HCT116 (cell line): ENCODE measurements around the gene MGRN1. TPM values are rescaled to one million over a fixed set of nuclear protein-coding genes. Genes with fewer than 3 reads are reported as not detected.

Source experiments
- ATAC-seq: fragments of 200-7000 bp; cut with Tn5 transposase; 2 replicates; pipeline ENCODE4 v1.9.1; 2020; ENCODE audit warnings: mild to moderate bottlenecking, moderate library complexity
- BruUV-seq: library from RNA; stranded (reverse); fragments of 400-500 nt; replicated peaks from 2 replicates; lab custom pipeline; 2021; lab: Mats Ljungman, UMichigan
- CTCF ChIA-PET: fragments of 300-600 bp; sonication (Branson Sonifier 250); formaldehyde crosslinking; loops from one replicate; lab custom pipeline; 2021; ENCODE audit warnings: antibody characterized with exemption; lab: Charles Lee
- POLR2A ChIA-PET: fragments of 300-600, 350-600 bp; sonication (Branson Sonifier 250); formaldehyde crosslinking; loops from one replicate; lab custom pipeline; 2021; ENCODE audit warnings: antibody characterized with exemption; lab: Charles Lee
- RAD21 ChIA-PET, 2 experiments: fragments of 300-600 bp; sonication (Branson Sonifier 250); formaldehyde crosslinking; loops; one replicate each; lab custom pipeline; 2023; ENCODE audit warnings: low total read pairs in 2 of 2; ENCODE audit not compliant: uncharacterized antibody in 2 of 2, unreplicated experiment in 2 of 2, low non-redundant PET in 1 of 2; lab: Charles Lee
- DNase-seq: peaks from one replicate; pipeline ENCODE4 v3.0.0-alpha.2; 2010; ENCODE audit warnings: low read depth, low spot score
- H2AFZ ChIP-seq: fragments of 200-600 bp; shearing (Covaris generic), sonication (generic); 2 replicates; pipeline ENCODE4 v1.6.1; 2017; ENCODE audit warnings: low read depth, mixed run types, mixed read lengths, antibody characterized with exemption, low read length; ENCODE audit not compliant: poor library complexity, severe bottlenecking
- H3K27ac ChIP-seq: 2 replicates; pipeline ENCODE4 v1.5.1; 2012; ENCODE audit warnings: low read depth, low read length
- H3K27me3 ChIP-seq: fragments of 200-600 bp; sonication (generic); 2 replicates; pipeline ENCODE4 v1.6.1; 2016; ENCODE audit warnings: mixed run types, low read length, mixed read lengths; ENCODE audit not compliant: insufficient read depth
- H3K36me3 ChIP-seq, 2 experiments: fragments of 200-500 bp in 1 of 2; fragments of 200-600 bp in 1 of 2; sonication (Bioruptor generic) in 1 of 2; sonication (generic) in 1 of 2; 2 replicates each; pipeline versions ENCODE4 v1.5.1 to v1.6.1; 2014 to 2016; ENCODE audit warnings: low read length in 2 of 2, inconsistent platforms in 1 of 2, mixed read lengths in 1 of 2, mixed run types in 1 of 2; ENCODE audit not compliant: insufficient read depth in 2 of 2, control insufficient read depth in 1 of 2
- H3K4me1 ChIP-seq, 2 experiments: fragments of 200-600 bp in 1 of 2; sonication (generic) in 1 of 2; 2 replicates each; pipeline versions ENCODE4 v1.5.1 to v1.6.1; 2012 to 2017; ENCODE audit warnings: low read length in 2 of 2, inconsistent platforms in 1 of 2, mild to moderate bottlenecking in 1 of 2, mixed read lengths in 1 of 2, mixed run types in 1 of 2, moderate library complexity in 1 of 2; ENCODE audit not compliant: insufficient read depth in 2 of 2, control insufficient read depth in 1 of 2
- H3K4me2 ChIP-seq: fragments of 200-600 bp; sonication (generic); 2 replicates; pipeline ENCODE4 v1.6.1; 2017; ENCODE audit warnings: mixed run types, low read length, mixed read lengths
- H3K4me3 ChIP-seq, 2 experiments: fragments of 200-600 bp in 1 of 2; sonication (generic) in 1 of 2; replicated peaks in 1 of 2; 2 replicates each; pipeline ENCODE4 v1.5.1; 2011 to 2016; ENCODE audit warnings: low read length in 2 of 2, control low read depth in 1 of 2, low read depth in 1 of 2, mild to moderate bottlenecking in 1 of 2, mixed read lengths in 1 of 2, mixed run types in 1 of 2
- H3K79me2 ChIP-seq: fragments of 200-600 bp; sonication (generic); 2 replicates; pipeline ENCODE4 v1.6.1; 2017; ENCODE audit warnings: mild to moderate bottlenecking, mixed run types, low read length, moderate library complexity, mixed read lengths; ENCODE audit not compliant: insufficient read depth
- H3K9ac ChIP-seq: fragments of 200-600 bp; sonication (generic); 2 replicates; pipeline ENCODE4 v1.6.1; 2016; ENCODE audit warnings: low read length, mixed read lengths
- H3K9me2 ChIP-seq: fragments of 200-600 bp; sonication (generic), shearing (Covaris generic); 2 replicates; pipeline ENCODE4 v1.6.1; 2017; ENCODE audit warnings: mixed run types, mild to moderate bottlenecking, moderate library complexity; ENCODE audit not compliant: insufficient read depth
- H3K9me3 ChIP-seq, 2 experiments: fragments of 200-500 bp in 1 of 2; fragments of 200-600 bp in 1 of 2; sonication (Bioruptor generic) in 1 of 2; sonication (generic) in 1 of 2; 2 replicates each; pipeline ENCODE4 v1.6.1; 2014 to 2017; ENCODE audit warnings: low read length in 2 of 2, mixed read lengths in 2 of 2, inconsistent platforms in 1 of 2, low read depth in 1 of 2, mild to moderate bottlenecking in 1 of 2, mixed run types in 1 of 2, moderate library complexity in 1 of 2; ENCODE audit not compliant: control insufficient read depth in 1 of 2, insufficient read depth in 1 of 2
- H4K20me1 ChIP-seq: fragments of 200-600 bp; sonication (generic), shearing (Covaris generic); 2 replicates; pipeline ENCODE4 v1.6.1; 2017; ENCODE audit warnings: mixed run types, mild to moderate bottlenecking, moderate library complexity; ENCODE audit not compliant: insufficient read depth
- CBX3 ChIP-seq: IDR thresholded peaks from 2 replicates; pipeline ENCODE4 v1.6.1; 2012; ENCODE audit warnings: low read depth
- CEBPB ChIP-seq: IDR thresholded peaks from 2 replicates; pipeline ENCODE4 v1.6.1; 2012; ENCODE audit warnings: low read depth
- EGR1 ChIP-seq: IDR thresholded peaks from 2 replicates; pipeline ENCODE4 v1.6.1; 2012; ENCODE audit warnings: low read depth
- ELF1 ChIP-seq: IDR thresholded peaks from 2 replicates; pipeline ENCODE4 v1.6.1; 2012; ENCODE audit warnings: low read depth, borderline replicate concordance
- POLR2AphosphoS5 ChIP-seq: IDR thresholded peaks from 2 replicates; pipeline ENCODE4 v1.6.1; 2011; ENCODE audit warnings: mild to moderate bottlenecking, low read depth, low read length, moderate library complexity
- SIN3A ChIP-seq: IDR thresholded peaks from 2 replicates; pipeline ENCODE4 v1.6.1; 2012; ENCODE audit warnings: low read depth
- SP1 ChIP-seq: IDR thresholded peaks from 2 replicates; pipeline ENCODE4 v1.6.1; 2012; ENCODE audit warnings: low read depth
- SRF ChIP-seq: IDR thresholded peaks from 2 replicates; pipeline ENCODE4 v1.6.1; 2012; ENCODE audit warnings: low read depth
- TCF7L2 ChIP-seq: IDR thresholded peaks from 2 replicates; pipeline ENCODE4 v1.7.0; 2011; ENCODE audit warnings: borderline replicate concordance, inconsistent platforms; ENCODE audit not compliant: insufficient read depth, insufficient read length; ENCODE audit errors: extremely low read depth
- intact Hi-C: fragments of 100-400 bp; cut with micrococcal nuclease; formaldehyde crosslinking; loops from 2 replicates; pipeline ENCODE4 v1.10.0; 2022
- total RNA-seq: library from RNA; stranded (reverse); gene quantifications from one replicate; pipeline ENCODE4 v1.2.1, GENCODE V29; 2021; ENCODE audit not compliant: unreplicated experiment
- TF ChIP-seq, protein P1 (sequence below): IDR thresholded peaks from 2 replicates; pipeline ENCODE4 v1.6.1; 2012
- TF ChIP-seq, protein P2 (sequence below): IDR thresholded peaks from 2 replicates; pipeline ENCODE4 v1.6.1; 2011; ENCODE audit warnings: mild to moderate bottlenecking, low read length, moderate library complexity; ENCODE audit not compliant: insufficient replicate concordance; ENCODE audit errors: extremely low read depth

MGRN1 gene
- total RNA-seq, 1 experiment from 2014 or later = 50.6 TPM

DNA sequence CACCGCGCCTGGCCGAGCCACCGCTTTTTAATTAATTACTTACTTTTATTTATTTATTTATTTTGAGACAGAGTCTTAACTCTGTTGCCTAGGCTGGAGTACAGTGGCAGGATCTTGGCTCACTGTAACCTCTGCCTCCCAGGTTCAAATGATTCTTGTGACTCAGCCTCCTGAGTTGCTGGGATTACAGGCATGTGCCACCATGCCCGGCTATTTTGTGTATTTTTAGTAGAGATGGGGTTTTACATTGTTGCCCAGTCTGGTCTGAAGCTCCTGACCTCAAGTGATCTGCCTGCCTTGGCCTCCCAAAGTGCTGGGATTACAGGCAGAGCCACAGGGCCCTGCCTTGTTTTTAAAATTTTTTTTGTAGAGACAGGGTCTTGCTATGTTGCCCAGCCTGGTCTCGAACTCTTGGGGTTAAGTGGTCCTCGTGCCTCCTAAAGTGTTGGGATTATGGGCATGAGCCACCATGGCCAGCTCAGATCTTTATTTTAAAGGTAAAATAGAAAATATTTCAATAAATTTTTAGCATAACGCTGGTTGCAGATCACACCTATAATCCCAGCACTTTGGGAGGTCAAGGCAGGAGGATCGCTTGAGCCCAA lies 50.4 kb downstream of the MGRN1 start:
- DNase-seq (no peak), ATAC-seq (no peak)
- ChIA-PET POLR2A (interaction anchor here (0.7 kb wide), 1 partner anchor 354 kb away, joined by 3 read pairs; no protein-coding TSS in a partner anchor), CTCF (no interaction called here), RAD21 (no interaction called here)
- Histone ChIP-seq H4K20me1 (no peaks in the 10 kb centered on the region), H3K9me2 (no peaks in the 10 kb centered on the region), H3K4me3 (no peak overlapping the region), H3K27ac (no peak overlapping the region), H3K9me3 (no peaks in the 10 kb centered on the region), H3K36me3 (peaks cover 0 to 6% of the 10 kb centered on the region in 2 experiments; a peak in 1 of 4 replicates), H3K9ac (no peak overlapping the region), H2AFZ (no peak overlapping the region), H3K4me2 (no peak overlapping the region), H3K4me1 (no peaks in the 10 kb centered on the region), H3K27me3 (no peaks in the 10 kb centered on the region), H3K79me2 (no peaks in the 10 kb centered on the region)
- no TSS peak for BruUV-seq
- intact Hi-C loops = no loop called here
- no peak for TF ChIP-seq EGR1
- TF ChIP-seq ELF1 = no peak
- TF ChIP-seq SP1 = no peak
- no peak for TF ChIP-seq CBX3
- TF ChIP-seq TCF7L2 = no peak
- no peak for TF ChIP-seq SIN3A

DNA sequence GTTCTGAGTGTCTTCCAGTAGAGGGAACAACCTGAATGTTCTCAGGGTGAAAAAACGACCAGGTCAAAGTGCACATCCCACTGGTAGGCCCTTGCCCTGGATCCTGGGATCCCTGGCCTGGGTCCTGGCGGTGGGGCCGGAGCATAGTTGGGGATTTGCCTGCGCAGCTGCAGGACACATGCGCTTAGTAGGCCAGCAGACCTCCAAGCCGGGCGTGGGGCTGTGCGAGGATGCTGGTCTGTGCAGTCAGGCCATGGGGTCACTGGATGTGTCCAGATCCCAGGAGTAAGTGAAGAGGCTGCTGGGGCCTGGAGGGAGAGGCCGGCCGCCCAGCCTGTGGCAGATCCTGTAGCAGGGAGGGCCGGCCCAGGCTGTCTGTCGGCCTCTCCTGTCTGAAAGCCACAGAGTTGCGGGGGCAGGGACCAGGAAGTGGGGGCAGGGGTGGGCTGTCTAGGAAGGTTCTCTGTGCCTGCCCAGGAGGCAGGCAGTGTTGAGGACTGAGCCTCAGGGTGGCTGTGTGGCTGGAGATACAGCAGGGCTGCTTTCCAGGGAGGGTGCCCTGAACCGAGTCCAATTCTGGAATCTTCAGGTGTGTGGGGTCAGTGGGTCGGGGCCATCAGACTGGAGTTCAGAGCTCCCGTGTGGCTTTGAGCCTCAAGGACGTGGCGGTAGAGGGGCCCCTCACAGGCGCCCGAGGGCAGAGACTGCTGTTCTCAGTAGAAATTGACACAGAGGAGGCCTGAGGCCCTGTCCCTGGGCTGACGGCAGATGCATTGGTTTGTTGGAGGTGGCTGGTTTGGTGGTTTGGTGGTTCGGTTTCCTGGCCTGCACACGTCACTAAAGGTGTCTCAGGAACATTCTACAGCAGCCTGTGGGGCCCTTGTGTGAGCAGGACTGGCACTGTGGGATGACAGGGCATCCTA lies 51.5 kb downstream of the MGRN1 start:
- Histone ChIP-seq H3K9ac (no peak overlapping the region), H3K9me2 (no peaks in the 10 kb centered on the region), H3K79me2 (no peaks in the 10 kb centered on the region), H3K36me3 (peaks cover 0 to 6% of the 10 kb centered on the region in 2 experiments; a peak in 1 of 4 replicates), H3K27me3 (no peaks in the 10 kb centered on the region), H3K27ac (no peak overlapping the region), H3K9me3 (no peaks in the 10 kb centered on the region), H4K20me1 (no peaks in the 10 kb centered on the region), H3K4me1 (no peaks in the 10 kb centered on the region), H2AFZ (no peak overlapping the region), H3K4me2 (no peak overlapping the region), H3K4me3 (no peak overlapping the region)
- POLR2A ChIA-PET = interaction anchor here (0.7 kb wide), 1 partner anchor 353 kb away, joined by 3 read pairs; no protein-coding TSS in a partner anchor
- BruUV-seq = no TSS peak
- DNase-seq = no peak
- ATAC-seq = 0 out of 2 replicates have a peak, but pooled peaks have one; percentile 15
- intact Hi-C loops = no loop called here
- CTCF ChIA-PET = no interaction called here
- RAD21 ChIA-PET = interaction anchor here in 1 of 2 experiments (0.7 kb wide), 1 partner anchor 267 kb away, joined by 4 read pairs; no protein-coding TSS in a partner anchor
- TF ChIP-seq SRF = no peak
- TF ChIP-seq, protein P1, sequence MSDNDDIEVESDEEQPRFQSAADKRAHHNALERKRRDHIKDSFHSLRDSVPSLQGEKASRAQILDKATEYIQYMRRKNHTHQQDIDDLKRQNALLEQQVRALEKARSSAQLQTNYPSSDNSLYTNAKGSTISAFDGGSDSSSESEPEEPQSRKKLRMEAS = no peak
- no peak for TF ChIP-seq CEBPB
- TF ChIP-seq ELF1 = no peak
- TF ChIP-seq TCF7L2 = no peak
- TF ChIP-seq, protein P2, sequence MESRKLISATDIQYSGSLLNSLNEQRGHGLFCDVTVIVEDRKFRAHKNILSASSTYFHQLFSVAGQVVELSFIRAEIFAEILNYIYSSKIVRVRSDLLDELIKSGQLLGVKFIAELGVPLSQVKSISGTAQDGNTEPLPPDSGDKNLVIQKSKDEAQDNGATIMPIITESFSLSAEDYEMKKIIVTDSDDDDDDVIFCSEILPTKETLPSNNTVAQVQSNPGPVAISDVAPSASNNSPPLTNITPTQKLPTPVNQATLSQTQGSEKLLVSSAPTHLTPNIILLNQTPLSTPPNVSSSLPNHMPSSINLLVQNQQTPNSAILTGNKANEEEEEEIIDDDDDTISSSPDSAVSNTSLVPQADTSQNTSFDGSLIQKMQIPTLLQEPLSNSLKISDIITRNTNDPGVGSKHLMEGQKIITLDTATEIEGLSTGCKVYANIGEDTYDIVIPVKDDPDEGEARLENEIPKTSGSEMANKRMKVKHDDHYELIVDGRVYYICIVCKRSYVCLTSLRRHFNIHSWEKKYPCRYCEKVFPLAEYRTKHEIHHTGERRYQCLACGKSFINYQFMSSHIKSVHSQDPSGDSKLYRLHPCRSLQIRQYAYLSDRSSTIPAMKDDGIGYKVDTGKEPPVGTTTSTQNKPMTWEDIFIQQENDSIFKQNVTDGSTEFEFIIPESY = no peak
- TF ChIP-seq POLR2AphosphoS5 = no peak
- TF ChIP-seq CBX3 = no peak
